PC-9 (cell line): ENCODE results near the gene FARS2. TPM values are rescaled to one million over a fixed set of nuclear protein-coding genes. Genes with fewer than 3 reads are reported as not detected.

Experiments used
- BruUV-seq: library from RNA; stranded (reverse); fragments of 400-500 nt; replicated peaks from 2 replicates; lab custom pipeline; 2021; lab: Mats Ljungman, UMichigan
- CTCF ChIA-PET: fragments of 300-600 bp; sonication (Branson Sonifier 250); formaldehyde crosslinking; loops from one replicate; lab custom pipeline; 2022; ENCODE audit warnings: antibody characterized with exemption; lab: Charles Lee
- POLR2A ChIA-PET: fragments of 300-600 bp; sonication (Branson Sonifier 250); formaldehyde crosslinking; loops from one replicate; lab custom pipeline; 2022; ENCODE audit warnings: antibody characterized with exemption; ENCODE audit not compliant: unreplicated experiment; lab: Charles Lee
- DNase-seq, 2 experiments: peaks; one replicate each; pipeline versions ENCODE4 v3.0.0 to v3.0.0-alpha.2; 2015 to 2022; ENCODE audit warnings: mixed read lengths in 1 of 2
- H2AFZ ChIP-seq: fragments of 200-600 bp; sonication (generic); 2 replicates; pipeline ENCODE4 v1.8.1; 2017; ENCODE audit warnings: antibody characterized with exemption
- H3F3A ChIP-seq: fragments of 200-600 bp; sonication (generic); 2 replicates; pipeline ENCODE4 v1.8.1; 2017; ENCODE audit warnings: antibody characterized with exemption, mild to moderate bottlenecking, low read depth; ENCODE audit not compliant: insufficient read depth
- H3K27ac ChIP-seq: fragments of 200-600 bp; sonication (generic); 2 replicates; pipeline ENCODE4 v1.6.1; 2016; ENCODE audit warnings: mixed run types
- H3K27me3 ChIP-seq: fragments of 200-600 bp; sonication (generic); 2 replicates; pipeline ENCODE4 v1.6.1; 2016; ENCODE audit warnings: low read depth, mixed run types; ENCODE audit not compliant: insufficient read depth
- H3K36me3 ChIP-seq: fragments of 200-600 bp; sonication (generic); 2 replicates; pipeline ENCODE4 v1.6.1; 2016; ENCODE audit warnings: low read depth, mixed run types
- H3K4me1 ChIP-seq: fragments of 200-600 bp; sonication (generic); replicated peaks from 2 replicates; pipeline ENCODE4 v1.6.1; 2016; ENCODE audit warnings: mixed run types; ENCODE audit not compliant: insufficient read depth
- H3K4me2 ChIP-seq: fragments of 200-600 bp; sonication (generic); 2 replicates; pipeline ENCODE4 v1.6.1; 2017; ENCODE audit warnings: mixed run types
- H3K4me3 ChIP-seq: fragments of 200-600 bp; sonication (generic); 2 replicates; pipeline ENCODE4 v1.6.1; 2016; ENCODE audit warnings: mixed run types
- H3K79me2 ChIP-seq: fragments of 200-600 bp; sonication (generic); 2 replicates; pipeline ENCODE4 v1.6.1; 2017; ENCODE audit warnings: low read depth, mixed run types
- H3K9me2 ChIP-seq: fragments of 200-600 bp; sonication (generic); 2 replicates; pipeline ENCODE4 v1.8.1; 2017; ENCODE audit warnings: mild to moderate bottlenecking; ENCODE audit not compliant: insufficient read depth
- H3K9me3 ChIP-seq: fragments of 200-600 bp; sonication (generic); 2 replicates; pipeline ENCODE4 v1.8.1; 2016; ENCODE audit warnings: low read depth; ENCODE audit not compliant: insufficient read depth
- H4K20me1 ChIP-seq: fragments of 200-600 bp; sonication (generic); 2 replicates; pipeline ENCODE4 v1.8.1; 2017; ENCODE audit not compliant: insufficient read depth
- EZH2 ChIP-seq: fragments of 200-600 bp; sonication (generic); IDR thresholded peaks from 2 replicates; pipeline ENCODE4 v1.8.0; 2017; ENCODE audit warnings: antibody characterized with exemption, low read depth
- intact Hi-C: fragments of 100-400 bp; cut with micrococcal nuclease; formaldehyde crosslinking; loops from one replicate; pipeline ENCODE4 v1.10.0; 2022; ENCODE audit not compliant: unreplicated experiment
- total RNA-seq: library from RNA; stranded (reverse); gene quantifications from 2 replicates; pipeline ENCODE4 v1.2.3, GENCODE V29; 2021
- TF ChIP-seq, protein P1 (sequence below): fragments of 200-600 bp; sonication (generic); conservative IDR thresholded peaks from 2 replicates; pipeline ENCODE4 v1.6.1; 2017; ENCODE audit warnings: mixed run types, antibody characterized with exemption, mild to moderate bottlenecking, moderate library complexity

FARS2 gene
- total RNA-seq, 1 experiment from 2014 or later: 26.7 TPM

DNA sequence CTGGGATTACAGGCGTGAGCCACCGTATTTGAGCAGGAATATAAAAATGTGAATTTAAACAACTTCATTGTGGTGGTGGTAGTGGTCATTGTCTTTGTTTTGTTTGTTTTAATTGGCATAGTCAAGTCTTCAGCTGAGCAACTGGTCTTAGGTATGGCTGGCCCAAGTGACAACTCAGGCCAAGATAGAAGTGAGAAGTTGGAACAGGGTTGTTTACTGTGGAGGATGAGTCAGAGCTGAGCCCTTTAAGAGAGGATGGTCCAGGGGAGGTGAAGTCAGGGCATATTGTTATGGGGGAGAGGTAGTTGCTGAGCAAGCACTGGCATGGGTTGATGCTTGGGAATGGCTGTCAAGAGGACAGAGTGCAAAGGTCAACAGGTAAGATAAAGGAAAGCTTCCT, 308.2 kb downstream of the FARS2 start:
- no TSS peak for BruUV-seq
- no peak overlapping the region for H3K4me3 ChIP-seq
- no peaks in the 10 kb centered on the region for H3K79me2 ChIP-seq
- ChIA-PET CTCF (no interaction called here), POLR2A (no interaction called here)
- H3K4me2 ChIP-seq: no peak overlapping the region
- TF ChIP-seq, protein P1, sequence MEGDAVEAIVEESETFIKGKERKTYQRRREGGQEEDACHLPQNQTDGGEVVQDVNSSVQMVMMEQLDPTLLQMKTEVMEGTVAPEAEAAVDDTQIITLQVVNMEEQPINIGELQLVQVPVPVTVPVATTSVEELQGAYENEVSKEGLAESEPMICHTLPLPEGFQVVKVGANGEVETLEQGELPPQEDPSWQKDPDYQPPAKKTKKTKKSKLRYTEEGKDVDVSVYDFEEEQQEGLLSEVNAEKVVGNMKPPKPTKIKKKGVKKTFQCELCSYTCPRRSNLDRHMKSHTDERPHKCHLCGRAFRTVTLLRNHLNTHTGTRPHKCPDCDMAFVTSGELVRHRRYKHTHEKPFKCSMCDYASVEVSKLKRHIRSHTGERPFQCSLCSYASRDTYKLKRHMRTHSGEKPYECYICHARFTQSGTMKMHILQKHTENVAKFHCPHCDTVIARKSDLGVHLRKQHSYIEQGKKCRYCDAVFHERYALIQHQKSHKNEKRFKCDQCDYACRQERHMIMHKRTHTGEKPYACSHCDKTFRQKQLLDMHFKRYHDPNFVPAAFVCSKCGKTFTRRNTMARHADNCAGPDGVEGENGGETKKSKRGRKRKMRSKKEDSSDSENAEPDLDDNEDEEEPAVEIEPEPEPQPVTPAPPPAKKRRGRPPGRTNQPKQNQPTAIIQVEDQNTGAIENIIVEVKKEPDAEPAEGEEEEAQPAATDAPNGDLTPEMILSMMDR: no peak
- H3F3A ChIP-seq: 0 out of 2 replicates have a peak, but pooled peaks cover 3% of the 10 kb centered on the region
- H3K27me3 ChIP-seq: no peaks in the 10 kb centered on the region
- no peak for DNase-seq
- no peaks in the 10 kb centered on the region for H3K36me3 ChIP-seq
- H3K27ac ChIP-seq: no peak overlapping the region
- no peaks in the 10 kb centered on the region; the same call in 1 of the 2 replicates for H3K9me3 ChIP-seq
- H3K4me1 ChIP-seq: 0 out of 2 replicates have a peak, but pooled peaks cover 6% of the 10 kb centered on the region
- no peak overlapping the region for H2AFZ ChIP-seq
- H3K9me2 ChIP-seq: no peaks in the 10 kb centered on the region
- intact Hi-C loops: no loop called here
- no peaks in the 10 kb centered on the region for H4K20me1 ChIP-seq

DNA sequence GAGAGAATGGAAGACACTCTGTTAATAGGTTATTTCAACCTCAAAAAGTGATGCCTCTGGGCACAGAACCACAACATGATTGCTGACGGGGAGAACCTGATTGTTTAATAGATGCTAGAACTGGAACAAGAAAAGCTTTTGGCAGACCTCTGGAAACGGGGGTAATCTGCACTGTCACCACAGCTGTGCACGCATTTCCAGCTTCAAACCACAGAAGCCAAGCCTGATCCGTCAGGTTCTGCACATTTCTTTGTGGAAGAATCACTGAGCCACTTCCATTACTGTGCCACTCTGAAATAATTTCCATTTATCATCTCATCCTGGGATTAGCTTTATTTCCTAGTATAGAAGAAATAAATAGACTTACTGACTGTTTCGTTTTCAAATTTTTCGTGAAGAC, 309.3 kb downstream of the FARS2 start:
- Histone ChIP-seq H3K4me2 (no peak overlapping the region), H3K9me3 (no peaks in the 10 kb centered on the region; the same call in 1 of the 2 replicates), H3K4me3 (no peak overlapping the region), H3K36me3 (no peaks in the 10 kb centered on the region), H3K79me2 (no peaks in the 10 kb centered on the region), H2AFZ (no peak overlapping the region), H4K20me1 (no peaks in the 10 kb centered on the region), H3K27me3 (no peaks in the 10 kb centered on the region), H3K27ac (no peak overlapping the region), H3F3A (no peaks in the 10 kb centered on the region), H3K4me1 (no peaks in the 10 kb centered on the region), H3K9me2 (no peaks in the 10 kb centered on the region)
- intact Hi-C loops: no loop called here
- POLR2A ChIA-PET: no interaction called here
- no TSS peak for BruUV-seq
- CTCF ChIA-PET: no interaction called here
- DNase-seq: no peak
- TF ChIP-seq, protein P1: no peak
- no peak for TF ChIP-seq EZH2

DNA sequence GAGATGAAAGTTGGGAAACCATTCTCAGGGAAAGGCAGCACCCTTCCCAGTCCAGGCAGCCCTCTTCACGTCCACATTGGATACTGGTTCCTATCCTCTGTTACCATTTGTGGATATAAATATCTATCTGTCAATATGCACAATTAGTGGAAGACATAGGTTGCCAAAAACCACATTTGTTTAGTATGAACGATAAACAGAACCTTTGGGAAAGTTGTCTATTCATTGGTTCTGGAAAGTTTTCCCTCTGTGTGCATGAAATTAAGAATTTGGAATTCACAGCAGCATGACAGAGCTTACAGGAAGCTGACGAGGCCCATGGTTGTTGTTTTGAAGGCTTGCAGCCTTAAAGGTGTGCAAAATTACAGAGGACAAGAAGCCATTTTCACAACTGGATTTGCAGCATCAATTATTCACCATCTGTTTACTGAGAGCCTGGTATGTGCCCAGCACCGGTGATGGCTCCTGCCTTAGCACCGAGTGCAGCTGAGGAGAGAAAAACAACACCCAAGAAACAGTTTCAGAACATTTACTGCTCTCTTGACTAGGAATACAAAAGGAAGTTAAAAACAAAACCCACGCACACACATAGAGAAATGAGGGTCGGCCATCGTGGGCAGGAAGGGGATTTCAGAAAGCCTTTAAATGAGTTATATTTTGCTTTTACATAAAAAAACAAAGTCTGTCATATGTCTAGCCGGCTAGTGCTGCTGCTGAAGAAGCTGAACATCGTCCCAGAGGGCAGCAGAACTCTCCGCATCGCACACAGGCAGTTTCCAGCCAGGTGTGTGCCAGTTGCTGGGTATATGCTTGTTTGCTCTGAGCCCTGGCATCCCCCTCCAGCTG, 319.6 kb downstream of the FARS2 start:
- POLR2A ChIA-PET: no interaction called here
- no peaks in the 10 kb centered on the region for H4K20me1 ChIP-seq
- H3F3A ChIP-seq: no peaks in the 10 kb centered on the region
- H3K9me2 ChIP-seq: no peaks in the 10 kb centered on the region
- CTCF ChIA-PET: no interaction called here
- no peaks in the 10 kb centered on the region for H3K27me3 ChIP-seq
- no peak for DNase-seq
- H3K27ac ChIP-seq: no peak overlapping the region
- H3K9me3 ChIP-seq: no peaks in the 10 kb centered on the region
- H2AFZ ChIP-seq: no peak overlapping the region
- H3K79me2 ChIP-seq: no peaks in the 10 kb centered on the region
- no peak overlapping the region for H3K4me3 ChIP-seq
- TF ChIP-seq, protein P1: no peak
- TF ChIP-seq EZH2: no peak
- no TSS peak for BruUV-seq
- H3K36me3 ChIP-seq: no peaks in the 10 kb centered on the region
- intact Hi-C loops: no loop called here
- no peak overlapping the region for H3K4me2 ChIP-seq
- H3K4me1 ChIP-seq: no peaks in the 10 kb centered on the region
